ENCODE data around the gene NUAK2.

NUAK2 gene

DNA sequence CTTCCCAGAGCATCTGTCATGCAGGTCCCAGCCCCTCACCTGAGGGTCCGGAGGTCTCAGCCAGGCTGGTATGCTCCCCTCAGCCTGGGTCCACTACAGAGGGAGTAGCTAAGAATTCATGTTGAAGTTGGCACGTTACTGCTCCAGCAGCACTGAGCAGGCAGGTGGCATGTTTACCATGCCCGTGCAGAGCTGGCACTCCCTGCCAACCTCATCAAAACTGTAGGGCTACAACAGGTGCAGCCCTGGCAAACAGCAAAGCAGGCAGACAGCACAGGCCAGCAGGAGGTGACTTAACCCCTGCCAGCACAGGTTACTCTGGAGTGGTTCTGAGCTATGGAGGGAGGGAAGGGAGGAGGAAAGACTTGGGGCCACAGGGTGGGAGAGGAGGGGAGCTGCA is 46.4 kb downstream of the NUAK2 start:
- no peak for DNase-seq (ENCODE audit: low read depth in 3 of 3)

DNA sequence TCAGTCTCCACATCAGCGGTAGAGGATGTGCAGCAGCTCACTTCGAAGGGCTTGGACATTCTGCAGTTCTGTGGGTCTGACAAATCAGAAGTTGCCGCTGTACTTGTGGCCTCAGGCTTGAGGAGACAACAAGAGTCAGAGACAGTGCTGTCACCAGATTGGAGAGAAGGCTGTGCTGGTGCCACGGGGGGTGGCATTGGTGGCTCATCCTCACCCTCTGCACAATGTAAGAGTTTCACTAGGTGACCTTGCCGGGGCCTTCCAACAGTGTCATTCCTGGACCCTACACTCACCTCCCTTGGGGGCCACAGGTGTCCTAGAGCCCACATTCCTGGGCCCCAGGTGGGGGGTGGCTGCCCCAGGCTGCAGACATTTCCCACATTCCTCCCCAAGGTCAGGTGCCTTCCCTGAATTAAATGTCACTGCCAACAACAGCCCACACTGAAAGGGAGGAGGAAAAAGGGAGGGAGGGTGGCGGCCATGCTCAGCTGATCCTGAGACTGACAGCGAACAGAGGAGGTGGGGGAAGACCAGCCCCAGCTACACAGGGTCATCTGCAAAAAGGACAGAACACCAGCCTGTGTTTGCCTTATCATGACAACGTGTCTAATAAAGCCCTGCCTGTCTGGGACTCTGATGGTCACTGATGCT is 47.4 kb downstream of the NUAK2 start:
- DNase-seq (ENCODE audit: low read depth in 3 of 3), result no peak

DNA sequence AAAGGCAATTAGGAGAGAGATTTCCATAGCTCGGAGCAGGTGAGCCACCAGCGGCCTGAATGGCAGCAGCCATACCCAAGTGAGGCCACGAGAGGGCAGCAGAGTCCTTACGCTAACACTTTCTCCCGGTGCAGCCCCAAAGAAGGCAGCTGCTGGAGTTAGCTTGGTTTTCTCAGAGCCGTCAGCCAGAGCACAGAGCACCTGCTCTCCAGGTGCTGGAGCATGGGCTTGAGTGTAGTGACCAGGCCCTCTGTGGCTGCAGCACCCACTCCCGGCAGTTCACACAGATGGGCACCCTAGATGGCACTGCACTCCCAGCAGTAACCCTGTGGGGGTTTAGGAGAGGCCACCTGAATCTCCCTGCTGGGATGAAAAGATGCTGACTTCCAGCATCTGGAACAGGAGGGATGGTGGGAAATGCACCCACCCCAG is 48.0 kb downstream of the NUAK2 start:
- DNase-seq (ENCODE audit: low read depth in 3 of 3), result peak; percentile 71 to 73 (median 73)

DNA sequence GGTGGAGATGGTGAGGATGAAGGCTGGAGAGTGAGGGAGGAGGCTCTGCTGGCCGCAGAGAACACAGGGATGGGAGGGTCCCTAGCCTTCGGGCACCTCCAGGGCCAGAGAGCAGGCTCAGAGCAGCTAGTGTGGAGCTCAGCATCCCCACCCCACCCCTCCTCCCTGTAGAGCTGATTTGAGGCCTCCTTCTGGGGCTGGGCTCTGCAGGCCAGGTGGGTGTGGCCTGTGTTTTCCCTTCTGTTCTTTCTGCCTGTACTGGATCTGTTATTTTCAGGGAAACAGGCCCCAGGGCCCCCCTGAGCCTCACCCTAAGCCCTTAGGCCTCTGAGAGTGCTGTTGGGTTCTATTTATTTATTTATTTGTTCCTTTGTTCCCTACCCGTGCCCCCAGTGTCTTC is 49.0 kb downstream of the NUAK2 start:
- DNase-seq (ENCODE audit: low read depth in 3 of 3), result no peak

DNA sequence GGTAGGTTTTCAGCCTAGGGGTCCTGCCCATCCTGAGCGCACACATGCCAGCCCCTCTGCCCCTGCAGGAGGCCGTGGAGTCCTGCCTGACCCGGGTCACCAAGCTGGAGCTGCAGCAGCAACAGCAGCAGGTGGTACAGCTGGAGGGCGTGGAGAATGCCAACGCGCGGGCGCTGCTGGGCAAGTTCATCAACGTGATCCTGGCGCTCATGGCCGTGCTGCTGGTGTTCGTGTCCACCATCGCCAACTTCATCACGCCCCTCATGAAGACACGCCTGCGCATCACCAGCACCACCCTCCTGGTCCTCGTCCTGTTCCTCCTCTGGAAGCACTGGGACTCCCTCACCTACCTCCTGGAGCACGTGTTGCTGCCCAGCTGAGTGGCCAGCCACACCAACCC is 49.8 kb downstream of the NUAK2 start:
- no peak for DNase-seq (ENCODE audit: low read depth in 3 of 3)

DNA sequence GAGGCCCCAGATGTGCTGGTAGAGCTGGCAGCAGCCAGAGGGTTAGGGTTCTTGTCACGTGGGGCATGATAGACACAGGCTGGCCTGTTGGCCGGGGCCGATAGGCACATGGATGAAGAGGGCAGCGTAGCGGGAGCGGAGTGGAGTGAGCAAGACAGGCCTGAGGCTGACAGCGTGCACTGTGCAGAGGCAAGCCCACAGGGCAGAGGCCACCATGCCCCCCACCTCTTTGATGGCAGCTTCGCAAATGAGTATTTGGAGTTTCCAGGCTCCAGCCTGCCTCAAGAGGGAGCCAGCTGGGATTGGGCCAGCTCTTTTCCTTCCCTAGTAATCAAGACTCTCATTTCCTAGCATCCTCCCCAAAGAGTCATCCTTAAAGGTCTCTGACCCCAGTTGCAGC is 50.3 kb downstream of the NUAK2 start:
- DNase-seq (ENCODE audit: low read depth in 3 of 3), result no peak

DNA sequence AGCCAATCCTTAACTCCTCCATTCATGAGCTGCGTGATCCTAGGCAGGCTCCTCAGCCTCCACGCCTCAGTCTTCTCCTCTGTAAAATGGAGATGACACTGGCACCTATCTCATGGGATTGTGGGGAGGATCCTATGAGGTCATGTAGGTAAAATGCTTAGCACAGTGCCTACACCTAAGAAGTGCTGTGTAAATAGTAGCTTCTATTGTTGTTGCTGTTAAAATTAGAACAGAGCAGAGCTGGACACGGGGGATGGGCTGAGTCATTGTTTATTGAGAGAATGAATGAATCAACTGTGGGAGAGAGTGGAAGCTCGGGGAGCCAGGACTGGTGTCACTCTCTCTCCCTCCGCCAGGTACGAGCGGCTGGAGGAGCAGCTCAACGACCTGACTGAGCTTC is 50.8 kb downstream of the NUAK2 start:
- DNase-seq (ENCODE audit: low read depth in 3 of 3), result no peak

DNA sequence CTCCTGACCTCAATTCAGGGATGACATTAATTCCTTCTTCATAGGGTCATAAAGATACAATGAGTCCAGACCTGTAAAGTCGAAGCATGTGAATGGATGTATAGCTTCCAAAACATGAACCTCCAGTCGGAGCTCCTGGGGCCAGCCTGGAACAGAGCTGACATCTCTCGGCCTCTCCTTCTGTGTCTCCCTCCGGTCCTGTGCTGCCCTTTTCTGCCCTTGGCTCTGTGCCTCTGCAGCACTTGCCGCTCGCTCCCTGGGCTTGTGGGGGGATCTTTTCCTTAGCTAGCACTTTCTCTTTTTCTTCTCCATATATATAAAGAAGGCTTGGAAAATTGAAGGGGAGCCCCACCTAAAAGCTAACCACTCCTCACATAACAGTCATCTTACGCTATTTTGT is 51.3 kb downstream of the NUAK2 start:
- no peak for DNase-seq (ENCODE audit: low read depth in 3 of 3)

DNA sequence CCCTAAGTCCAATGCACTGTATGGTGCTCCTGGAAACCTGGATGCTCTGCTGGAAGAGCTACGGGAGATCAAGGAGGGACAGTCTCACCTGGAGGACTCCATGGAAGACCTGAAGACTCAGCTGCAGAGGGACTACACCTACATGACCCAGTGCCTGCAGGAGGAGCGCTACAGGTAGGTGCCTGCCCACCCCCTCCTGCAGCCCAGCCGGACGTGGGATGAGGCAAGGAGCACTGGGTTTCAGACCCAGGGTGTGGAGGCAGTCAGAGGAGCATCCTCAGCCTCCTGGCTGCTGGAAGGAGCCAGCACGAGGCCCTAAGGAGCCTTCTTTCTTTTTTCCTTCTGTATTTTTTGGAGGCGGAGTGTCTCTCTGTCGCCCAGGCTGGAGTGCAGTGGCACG is 51.8 kb downstream of the NUAK2 start:
- DNase-seq (ENCODE audit: low read depth in 3 of 3), result no peak

DNA sequence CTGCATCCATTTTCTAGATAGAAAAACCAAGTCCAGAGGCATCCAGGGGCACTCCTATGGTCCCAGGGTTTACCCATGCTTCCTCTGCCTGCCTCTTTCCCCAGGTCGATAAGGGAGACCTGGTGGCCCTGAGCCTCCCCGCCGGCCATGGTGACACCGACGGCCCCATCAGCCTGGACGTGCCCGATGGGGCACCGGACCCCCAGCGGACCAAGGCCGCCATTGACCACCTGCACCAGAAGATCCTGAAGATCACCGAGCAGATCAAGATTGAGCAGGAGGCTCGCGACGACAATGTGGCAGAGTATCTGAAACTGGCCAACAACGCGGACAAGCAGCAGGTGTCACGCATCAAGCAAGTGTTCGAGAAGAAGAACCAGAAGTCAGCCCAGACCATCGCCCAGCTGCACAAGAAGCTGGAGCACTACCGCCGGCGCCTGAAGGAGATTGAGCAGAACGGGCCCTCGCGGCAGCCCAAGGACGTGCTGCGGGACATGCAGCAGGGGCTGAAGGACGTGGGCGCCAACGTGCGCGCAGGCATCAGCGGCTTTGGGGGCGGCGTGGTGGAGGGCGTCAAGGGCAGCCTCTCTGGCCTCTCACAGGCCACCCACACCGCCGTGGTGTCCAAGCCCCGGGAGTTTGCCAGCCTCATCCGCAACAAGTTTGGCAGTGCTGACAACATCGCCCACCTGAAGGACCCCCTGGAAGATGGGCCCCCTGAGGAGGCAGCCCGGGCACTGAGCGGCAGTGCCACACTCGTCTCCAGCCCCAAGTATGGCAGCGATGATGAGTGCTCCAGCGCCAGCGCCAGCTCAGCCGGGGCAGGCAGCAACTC is 52.5 kb downstream of the NUAK2 start:
- DNase-seq (ENCODE audit: low read depth in 3 of 3), result no peak

DNA sequence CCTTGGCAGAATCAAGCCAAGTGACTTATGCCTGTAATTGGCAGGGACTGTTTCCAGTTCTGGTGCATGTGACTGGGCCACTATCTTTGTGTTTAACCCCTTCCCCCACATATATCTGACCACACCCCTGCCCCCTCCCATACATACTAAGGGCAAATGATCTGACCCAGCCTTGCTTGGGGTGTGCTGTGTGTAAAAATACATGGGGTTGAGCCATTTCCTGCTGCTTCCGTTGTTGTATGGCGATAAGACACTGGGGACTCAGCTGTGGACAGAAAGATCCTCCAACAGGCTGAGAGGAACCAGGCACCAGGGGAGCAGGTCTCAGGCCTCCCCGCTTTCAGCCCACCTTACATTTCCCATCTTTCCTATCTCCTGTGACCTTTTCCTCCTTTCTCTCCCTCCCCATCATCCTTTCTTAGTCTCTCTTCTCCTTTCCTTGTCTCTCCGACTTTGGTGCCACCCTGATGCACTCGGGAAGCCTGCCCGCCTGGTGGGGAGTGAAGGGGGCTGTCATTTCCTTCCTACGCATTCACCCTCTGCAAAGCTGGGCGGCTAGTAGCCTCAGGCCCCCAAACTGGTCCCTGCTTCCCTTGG is 54.1 kb downstream of the NUAK2 start:
- DNase-seq (ENCODE audit: low read depth in 3 of 3), result no peak

DNA sequence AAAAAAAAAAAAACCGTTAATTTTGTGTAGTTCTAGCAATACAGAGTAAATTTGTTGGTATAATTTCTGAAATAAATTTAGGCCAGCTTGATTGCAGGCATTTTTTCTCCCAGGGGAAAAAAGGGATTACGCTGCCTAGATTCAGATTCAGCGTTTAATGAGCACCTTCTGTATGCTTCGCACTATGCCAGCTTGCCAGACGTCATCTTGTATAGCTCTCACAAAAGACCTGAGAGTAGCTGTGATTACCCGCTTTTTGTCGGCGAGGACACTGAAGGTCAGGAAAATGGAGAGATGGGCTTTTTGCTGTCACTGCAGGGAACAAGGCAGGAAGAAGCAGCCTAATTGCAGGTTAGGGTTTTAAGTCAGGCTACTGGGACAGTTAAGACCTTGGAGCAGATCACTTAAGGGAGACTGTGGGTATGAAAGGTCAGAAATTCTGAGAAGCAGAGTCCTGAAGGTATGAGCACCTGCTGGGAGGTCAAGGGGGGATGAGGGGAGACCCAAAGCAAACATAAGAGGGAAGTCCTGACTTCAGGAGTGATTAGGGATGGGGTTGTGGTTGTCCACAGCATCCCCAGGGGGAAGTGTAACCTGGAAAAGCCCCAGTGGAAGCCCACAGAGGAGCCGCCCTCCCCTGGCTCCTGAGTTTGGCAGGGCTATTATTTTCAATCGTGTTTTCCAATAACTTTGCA is 54.8 kb downstream of the NUAK2 start:
- DNase-seq (ENCODE audit: low read depth in 3 of 3), result no peak

DNA sequence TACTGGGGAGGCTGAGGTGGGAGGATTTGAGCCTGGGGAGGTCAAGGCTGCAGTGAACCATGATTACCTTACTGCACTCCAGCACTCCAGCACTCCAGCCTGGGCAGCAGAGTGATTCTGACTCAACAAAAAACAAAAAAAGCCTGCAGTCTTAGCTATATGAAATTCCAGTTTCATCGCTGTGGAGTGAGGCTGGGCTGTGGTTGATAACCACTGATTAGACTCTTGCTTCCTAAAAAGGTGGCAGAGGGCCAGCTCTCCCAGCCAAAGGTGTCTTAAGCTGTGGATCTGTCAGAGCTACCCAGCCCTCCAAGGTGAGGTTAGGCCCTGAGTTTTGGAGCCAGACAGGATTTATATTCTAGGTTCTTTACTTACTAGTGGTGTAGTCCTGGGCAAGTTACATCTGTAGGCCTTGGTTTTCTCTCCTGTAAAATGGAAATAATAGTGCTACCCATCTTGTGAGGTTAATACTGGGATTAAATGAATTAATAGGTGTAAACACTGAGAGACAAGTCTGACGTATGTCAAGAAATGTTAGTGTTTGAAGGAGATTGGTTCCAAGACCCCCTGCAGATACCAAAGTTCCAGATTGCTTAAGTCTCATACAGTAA is 57.9 kb downstream of the NUAK2 start:
- no peak for DNase-seq (ENCODE audit: low read depth in 3 of 3)

DNA sequence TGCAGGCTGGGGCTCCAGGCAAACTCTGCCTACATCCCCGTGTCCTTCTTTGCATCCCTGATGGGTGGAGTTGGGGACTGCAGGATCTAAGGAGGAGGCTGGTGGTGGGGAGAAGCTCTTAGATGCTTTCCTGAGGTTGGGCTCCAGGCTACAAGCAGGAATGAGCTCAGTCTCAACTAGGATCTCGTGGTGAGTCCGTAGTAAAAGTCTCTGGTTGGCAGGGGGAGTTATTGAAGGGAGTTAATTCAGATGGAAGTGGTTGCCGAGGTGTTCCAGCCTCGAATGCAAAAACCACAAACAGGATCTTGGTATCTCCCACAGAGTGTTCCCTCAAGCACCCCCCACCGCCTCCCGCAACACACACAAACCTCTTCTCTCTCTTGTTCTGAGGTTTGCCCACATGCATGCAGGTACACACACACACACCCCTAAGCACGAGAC is 58.8 kb downstream of the NUAK2 start:
- no peak for DNase-seq (ENCODE audit: low read depth in 3 of 3)

DNA sequence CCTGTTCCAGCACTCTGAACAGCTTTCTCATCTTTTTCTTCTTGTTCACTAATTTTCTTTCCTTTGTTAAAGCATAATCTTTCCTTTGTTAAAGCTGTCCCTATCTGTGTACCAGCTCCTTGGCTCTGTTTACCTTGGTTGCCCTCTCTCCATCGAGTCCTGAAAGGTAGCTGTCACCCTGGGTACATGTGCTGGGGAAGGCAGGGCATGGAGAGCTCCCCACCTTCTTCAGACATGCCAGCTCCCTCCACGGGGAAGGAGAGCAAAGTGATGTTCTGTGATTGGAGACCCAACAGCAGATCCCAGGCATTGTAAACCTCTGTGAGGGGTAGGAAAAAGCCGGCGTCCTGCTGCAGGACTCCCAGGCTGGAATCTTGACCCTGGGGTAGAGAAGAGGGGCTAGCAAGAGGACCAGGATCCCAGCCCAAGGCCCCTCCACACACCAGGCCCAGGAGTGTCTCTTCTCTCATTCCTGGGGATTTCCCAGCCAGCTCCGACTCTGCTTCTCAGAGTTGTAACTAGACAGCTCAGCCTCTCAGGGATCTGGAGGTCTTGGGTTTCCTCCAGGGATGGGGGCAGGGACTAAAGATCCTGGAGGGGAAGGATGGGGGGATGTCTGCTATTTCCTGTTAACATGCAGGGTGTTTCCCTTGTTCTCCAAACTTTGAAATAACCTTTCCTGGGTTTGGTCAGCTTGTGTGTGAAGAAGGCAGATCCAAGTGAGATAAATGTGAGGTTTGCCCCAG is 59.4 kb downstream of the NUAK2 start:
- no peak for DNase-seq (ENCODE audit: low read depth in 3 of 3)

DNA sequence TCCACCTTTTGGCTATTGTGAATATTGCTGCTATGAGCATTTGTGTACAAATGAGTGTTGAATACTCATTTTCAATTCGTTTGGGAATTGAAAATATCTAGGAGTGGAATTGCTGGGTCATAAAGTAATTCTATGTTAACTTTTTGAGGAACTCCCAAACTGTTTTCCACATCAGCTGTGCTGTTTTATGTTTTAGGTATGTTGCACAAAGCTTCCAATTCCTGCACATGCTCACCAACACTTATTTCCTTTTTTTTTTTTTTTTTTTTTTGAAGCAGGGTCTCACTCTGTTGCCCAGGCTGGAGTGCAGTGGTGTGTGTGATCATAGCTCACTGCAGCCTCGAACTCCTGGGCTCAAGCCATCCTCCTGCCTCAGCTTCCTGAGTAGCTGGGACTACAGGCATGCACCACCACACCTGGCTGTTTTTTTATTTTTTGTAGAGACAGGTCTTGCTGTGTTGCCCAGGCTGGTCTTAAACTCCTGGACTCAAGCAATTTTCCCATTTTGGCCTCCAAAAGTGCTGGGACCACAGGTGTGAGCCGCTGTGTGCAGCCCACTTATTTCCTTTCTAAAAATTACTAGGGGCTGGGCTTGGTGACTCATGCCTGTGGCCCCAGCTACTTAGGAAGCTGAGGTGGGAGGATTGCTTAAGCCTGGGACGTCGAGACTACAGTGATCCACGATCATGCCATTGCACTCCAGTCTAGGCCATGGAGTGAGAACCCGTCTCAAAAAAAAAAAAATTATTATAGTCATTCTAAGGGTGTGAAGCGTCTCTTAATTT is 60.4 kb downstream of the NUAK2 start:
- no peak for DNase-seq (ENCODE audit: low read depth in 3 of 3)

DNA sequence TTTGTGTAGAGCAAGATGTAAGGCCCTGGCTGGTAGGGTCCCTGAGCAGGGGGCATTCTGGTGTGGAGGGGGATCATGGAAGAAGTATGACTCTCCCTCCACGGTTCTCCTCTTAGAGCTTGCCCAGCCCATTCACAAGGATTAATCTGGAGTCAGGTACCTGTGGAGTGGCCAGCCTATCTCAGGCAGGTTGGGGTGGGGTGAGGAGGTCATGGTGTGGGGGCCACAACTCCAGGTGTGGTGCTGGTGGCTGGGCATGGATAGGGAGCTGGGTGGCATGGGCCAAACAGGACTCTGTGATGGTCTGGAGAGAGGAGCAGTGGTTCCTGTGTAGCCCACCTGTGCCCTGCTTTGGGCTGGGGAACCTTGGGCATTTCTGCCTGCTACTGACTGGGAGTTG is 61.5 kb downstream of the NUAK2 start:
- no peak for DNase-seq (ENCODE audit: low read depth in 3 of 3)

DNA sequence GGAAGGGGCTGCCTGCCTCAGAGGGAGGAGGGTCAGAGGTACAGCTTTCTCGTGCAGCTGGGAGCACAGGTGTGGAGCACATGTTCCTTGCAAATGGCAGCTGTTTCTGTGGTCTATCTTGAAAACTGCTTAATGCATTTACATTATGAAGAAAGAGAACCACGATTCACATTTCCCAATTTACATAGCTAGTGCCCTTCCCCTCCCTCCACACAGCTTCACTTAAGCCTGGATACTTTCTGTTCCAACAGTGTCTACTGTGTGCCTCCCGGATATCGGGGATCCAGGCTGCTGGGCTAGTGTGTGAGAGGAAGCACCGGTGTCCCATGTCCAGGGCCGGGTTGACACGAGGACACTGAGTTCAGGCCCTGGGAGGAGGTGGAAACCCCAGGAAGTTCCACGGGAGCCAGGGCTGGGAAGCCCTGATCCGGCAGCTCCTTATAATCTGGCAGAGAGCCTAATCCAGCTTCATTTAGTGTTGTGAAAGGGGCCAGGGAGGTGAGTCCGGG is 62.2 kb downstream of the NUAK2 start:
- no peak for DNase-seq (ENCODE audit: low read depth in 3 of 3)

DNA sequence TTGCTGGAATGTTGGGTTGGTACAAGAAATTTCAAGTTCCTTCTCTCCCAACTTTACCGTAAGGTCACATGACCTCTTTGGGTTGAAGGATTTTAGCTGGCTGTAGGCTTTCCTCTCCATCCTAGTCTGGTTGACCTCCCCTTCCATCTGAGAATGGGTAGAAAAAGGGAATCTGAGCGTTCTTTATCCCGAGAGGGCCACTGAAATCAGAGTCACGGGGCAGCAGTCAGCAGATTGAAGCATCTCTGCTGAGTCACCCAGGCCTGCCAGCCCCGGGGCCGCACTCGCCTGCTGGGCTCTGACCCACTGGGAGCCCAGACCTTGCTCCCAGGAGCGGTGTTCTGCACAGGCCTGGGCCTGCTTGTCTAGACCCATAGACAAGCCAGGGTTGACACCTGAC is 62.8 kb downstream of the NUAK2 start:
- no peak for DNase-seq (ENCODE audit: low read depth in 3 of 3)

DNA sequence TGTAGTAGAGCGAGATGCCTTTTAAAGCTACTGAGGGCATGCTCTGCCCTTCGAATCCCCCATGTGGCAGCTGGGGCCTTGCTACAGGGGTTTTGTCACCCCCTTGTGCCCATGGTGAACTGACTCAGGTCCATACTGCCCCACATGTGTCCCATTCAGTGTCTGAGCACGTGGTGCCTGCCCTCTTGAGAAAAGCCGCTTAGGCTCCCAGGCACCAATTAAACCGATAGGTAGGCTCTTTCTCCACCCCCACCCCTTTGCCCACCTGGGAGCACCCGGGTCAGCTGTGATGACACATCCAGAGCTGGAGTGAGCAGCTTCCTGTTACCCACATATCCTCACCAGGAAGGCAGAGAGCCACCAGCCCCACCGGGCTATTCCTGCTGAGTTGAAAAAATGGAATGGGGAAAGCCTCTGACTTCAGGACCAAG is 63.3 kb downstream of the NUAK2 start:
- no peak for DNase-seq (ENCODE audit: low read depth in 3 of 3)
